Measurements from ENCODE around the gene DNAJC1.
"Not testable (repeated sequence)": the region's sequence is repeated elsewhere in the genome, so short reads cannot be mapped to it uniquely, and the experiment has no call there.

Gene DNAJC1

GRCh38 chr10:21721000-21721665 is 282.4 kb downstream of the DNAJC1 start:
- DNase-seq = no peak

GRCh38 chr10:21720090-21720489 is 283.4 kb downstream of the DNAJC1 start:
- no peak for DNase-seq

- DNase-seq = no peak
Measured at GRCh38 chr10:21719502-21719901, 284.0 kb downstream of the DNAJC1 start.

GRCh38 chr10:21717437-21718054 is 286.0 kb downstream of the DNAJC1 start:
- DNase-seq = not testable (repeated sequence)

- DNase-seq = no peak
Measured at GRCh38 chr10:21715531-21716195, 287.9 kb downstream of the DNAJC1 start.

GRCh38 chr10:21712975-21713374 is 290.6 kb downstream of the DNAJC1 start:
- DNase-seq = no peak

- no peak for DNase-seq
Measured at GRCh38 chr10:21707498-21707897, 296.0 kb downstream of the DNAJC1 start.

Measured in NCI-H2171 treated with DMSO at 0.1 percent for 48 hours (cell line).